Esophagus (tissue), 2 donors: ENCODE data around the gene TMEM72. TPM values are rescaled to one million over a fixed set of nuclear protein-coding genes. Genes with fewer than 3 reads are reported as not detected.
"Not testable (repeated sequence)": the region's sequence is repeated elsewhere in the genome, so short reads cannot be mapped to it uniquely, and the experiment has no call there.

ENCODE experiments used
- H3K27ac ChIP-seq, 2 donors: one replicate each; pipeline ENCODE4 v1.5.1; 2013; ENCODE audit warnings: low read depth in 2 of 2, mild to moderate bottlenecking in 2 of 2, inconsistent platforms in 1 of 2, low read length in 1 of 2, moderate library complexity in 1 of 2
- H3K27me3 ChIP-seq, 2 donors: one replicate each; pipeline ENCODE4 v1.6.1; 2013; ENCODE audit warnings: low read length in 2 of 2, control low read depth in 1 of 2, mild to moderate bottlenecking in 1 of 2; ENCODE audit not compliant: insufficient read depth in 2 of 2, control insufficient read depth in 1 of 2
- H3K36me3 ChIP-seq, 2 donors: one replicate each; pipeline ENCODE4 v1.6.1; 2013; ENCODE audit warnings: low read length in 1 of 2; ENCODE audit not compliant: control insufficient read depth in 2 of 2, insufficient read depth in 2 of 2
- H3K4me1 ChIP-seq, 2 donors: one replicate each; pipeline ENCODE4 v1.6.1; 2013; ENCODE audit warnings: low read length in 1 of 2; ENCODE audit not compliant: control insufficient read depth in 2 of 2, insufficient read depth in 2 of 2
- H3K4me3 ChIP-seq, 2 donors: one replicate each; pipeline ENCODE4 v1.5.1; 2013; ENCODE audit warnings: low read length in 2 of 2, mild to moderate bottlenecking in 2 of 2, low read depth in 1 of 2, moderate library complexity in 1 of 2
- H3K9me3 ChIP-seq, 2 donors: one replicate each; pipeline ENCODE4 v1.6.1; 2013; ENCODE audit warnings: mild to moderate bottlenecking in 2 of 2, low read depth in 1 of 2, low read length in 1 of 2, moderate library complexity in 1 of 2; ENCODE audit not compliant: control insufficient read depth in 2 of 2, insufficient read depth in 1 of 2
- WGBS, 2 donors: extraction: QIAGEN DNeasy Blood & Tissue Kit; methylation state at CpG; one replicate each; pipeline ENCODE4 v1.1.7; 2013; 5-methylcytosine and 5-hydroxymethylcytosine counted together
- polyA plus RNA-seq, 2 donors: library from polyadenylated mRNA; stranded (reverse); fragments of 200-250 nt; gene quantifications; one replicate each; pipeline ENCODE4 v1.2.3, GENCODE V29; 2013
- donor health status: healthy with polysubstance abuse.
- donor health status: Bipolar disorder and iron deficiency.

TMEM72 gene
- polyA plus RNA-seq, result not detected

- Histone ChIP-seq H3K9me3 (no peaks in the 10 kb centered on the region), H3K4me3 (no peak within 1 kb of the TSS), H3K27me3 (peaks cover 0 to 2% of the 10 kb centered on the region in 2 donors), H3K27ac (no peak within 1 kb of the TSS), H3K4me1 (peaks cover 0 to 2% of the 10 kb centered on the region in 2 donors), H3K36me3 (no peaks in the 10 kb centered on the region)
- WGBS, 2 donors, result 17 to 32% methylated on average over 12 of the region's 12 CpGs
Observed at GRCh38 chr10:44911081-44911540, at the start of gene TMEM72. Gene TMEM72, plus strand, starts transcription at chr10:44911337. Its CDS starts 176 bp downstream, at chr10:44911513.

GRCh38 chr10:44862006-44862751, 49.0 kb upstream of the TMEM72 start:
- H3K4me1 ChIP-seq, result no peaks in the 10 kb centered on the region
- no peaks in the 10 kb centered on the region for H3K9me3 ChIP-seq
- peaks cover 0 to 2% of the 10 kb centered on the region in 2 donors for H3K27me3 ChIP-seq
- H3K36me3 ChIP-seq, result no peaks in the 10 kb centered on the region
- WGBS, 2 donors, result 73 to 77% methylated on average over 12 of the region's 12 CpGs
- no peak overlapping the region for H3K4me3 ChIP-seq
- no peak overlapping the region for H3K27ac ChIP-seq

- 51 to 60% methylated on average over 4 of the region's 4 CpGs for WGBS, 2 donors
- Histone ChIP-seq H3K27ac (no peak overlapping the region), H3K27me3 (peaks cover 0 to 2% of the 10 kb centered on the region in 2 donors), H3K36me3 (no peaks in the 10 kb centered on the region), H3K9me3 (no peaks in the 10 kb centered on the region), H3K4me1 (no peaks in the 10 kb centered on the region), H3K4me3 (no peak overlapping the region)
Observed at GRCh38 chr10:44862924-44863323, 48.2 kb upstream of the TMEM72 start.

GRCh38 chr10:44863344-44864047, 47.6 kb upstream of the TMEM72 start:
- Histone ChIP-seq H3K27ac (no peak overlapping the region), H3K27me3 (peaks cover 0 to 2% of the 10 kb centered on the region in 2 donors), H3K36me3 (no peaks in the 10 kb centered on the region), H3K4me3 (no peak overlapping the region), H3K4me1 (no peaks in the 10 kb centered on the region), H3K9me3 (no peaks in the 10 kb centered on the region)
- 60 to 62% methylated on average over 15 of the region's 15 CpGs for WGBS, 2 donors

- WGBS, 2 donors, result 31 to 46% methylated on average over 17 of the region's 17 CpGs
- Histone ChIP-seq H3K4me1 (no peaks in the 10 kb centered on the region), H3K27me3 (peaks cover 0 to 2% of the 10 kb centered on the region in 2 donors), H3K9me3 (no peaks in the 10 kb centered on the region), H3K4me3 (peak overlapping the region in 1 of 2 donors; percentile 52), H3K36me3 (no peaks in the 10 kb centered on the region), H3K27ac (no peak overlapping the region)
Observed at GRCh38 chr10:44864051-44864450, 47.1 kb upstream of the TMEM72 start.

DNA sequence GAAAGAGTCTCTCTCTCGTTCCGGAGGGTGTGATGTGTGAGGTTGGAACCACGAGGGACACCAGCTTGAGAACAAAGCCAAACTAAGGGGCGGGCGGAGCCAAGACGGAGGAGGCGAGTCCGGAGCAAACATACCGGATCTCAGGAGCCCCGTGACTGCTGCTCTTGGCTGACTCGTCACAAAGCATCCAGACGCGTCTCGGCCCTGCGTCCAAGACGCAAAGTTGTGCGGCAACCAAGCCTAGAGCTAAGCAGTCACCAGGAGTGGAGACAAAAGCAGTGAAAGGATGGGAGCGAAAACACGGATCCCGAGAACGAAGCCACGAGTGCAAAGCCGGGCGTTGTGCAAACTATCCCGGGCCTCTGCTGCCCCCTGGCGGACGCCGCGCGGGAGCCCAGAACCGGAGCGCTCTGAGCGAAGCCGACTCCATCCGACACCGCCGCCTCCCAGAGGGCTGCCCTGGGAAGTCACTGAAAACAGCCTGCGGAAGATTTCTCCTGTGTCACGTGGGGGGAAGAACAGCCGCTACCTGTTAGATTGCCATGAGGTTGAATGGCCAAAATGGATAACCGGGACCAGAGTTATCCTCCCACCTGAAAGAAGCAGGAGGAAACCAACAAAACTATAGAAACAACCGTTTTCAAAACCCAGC, 46.4 kb upstream of the TMEM72 start:
- 0 to 1% methylated on average over 42 of the region's 42 CpGs for WGBS, 2 donors
- Histone ChIP-seq H3K4me3 (peak overlapping the region; percentile 51 to 52), H3K27ac (peak overlapping the region; percentile 19 to 86), H3K27me3 (peaks cover 0 to 2% of the 10 kb centered on the region in 2 donors), H3K36me3 (no peaks in the 10 kb centered on the region), H3K4me1 (no peaks in the 10 kb centered on the region), H3K9me3 (no peaks in the 10 kb centered on the region)

- no peak overlapping the region for H3K4me3 ChIP-seq
- H3K9me3 ChIP-seq, result no peaks in the 10 kb centered on the region
- peaks cover 0 to 2% of the 10 kb centered on the region in 2 donors for H3K27me3 ChIP-seq
- H3K36me3 ChIP-seq, result no peaks in the 10 kb centered on the region
- H3K27ac ChIP-seq, result no peak overlapping the region
- 37 to 40% methylated on average over 16 of the region's 16 CpGs for WGBS, 2 donors
- H3K4me1 ChIP-seq, result no peaks in the 10 kb centered on the region
Observed at GRCh38 chr10:44865289-44865671, 45.9 kb upstream of the TMEM72 start.

DNA sequence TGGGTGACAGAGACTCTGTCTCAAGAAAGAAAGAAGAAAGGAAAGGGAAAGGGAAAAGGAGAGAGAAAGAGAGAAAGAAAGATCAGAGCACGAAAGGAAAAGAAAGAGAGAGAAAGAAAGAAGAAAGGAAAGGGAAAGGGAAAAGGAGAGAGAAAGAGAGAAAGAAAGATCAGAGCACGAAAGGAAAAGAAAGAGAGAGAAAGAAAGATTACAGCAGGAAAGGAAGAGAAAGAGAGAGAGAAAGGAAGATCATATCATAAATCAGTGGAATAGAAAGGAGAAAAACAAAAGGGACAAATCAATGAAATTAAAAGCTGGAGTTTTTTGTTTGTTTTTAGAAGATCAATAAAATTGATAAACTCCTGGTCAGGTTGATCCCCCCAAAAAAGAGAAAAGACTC, 44.8 kb upstream of the TMEM72 start:
- H3K36me3 ChIP-seq, H3K9me3 ChIP-seq, H3K4me3 ChIP-seq, H3K27ac ChIP-seq, H3K27me3 ChIP-seq, H3K4me1 ChIP-seq: not testable (repeated sequence)
- 89 to 92% methylated on average over 2 of the region's 2 CpGs for WGBS, 2 donors

DNA sequence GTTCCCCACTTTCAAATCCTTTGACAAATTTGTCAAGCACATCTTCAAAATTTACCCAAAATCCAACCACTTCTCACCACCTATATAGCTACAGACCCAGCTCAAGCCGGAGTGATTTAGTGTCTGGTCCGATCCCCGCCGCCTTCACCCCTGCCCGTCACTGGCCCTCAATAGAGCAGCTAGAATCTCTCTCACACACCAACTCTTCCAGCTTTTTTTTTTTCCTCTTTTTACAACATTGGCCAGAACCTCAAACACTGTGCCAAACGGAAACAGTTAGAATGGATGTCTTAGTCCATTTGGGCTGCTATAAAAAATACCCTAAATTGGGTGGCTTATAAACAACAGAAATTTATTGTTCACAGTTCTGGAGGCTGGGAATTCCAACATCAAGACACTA, 41.1 kb upstream of the TMEM72 start:
- Histone ChIP-seq H3K36me3 (no peaks in the 10 kb centered on the region), H3K9me3 (no peaks in the 10 kb centered on the region), H3K4me1 (no peaks in the 10 kb centered on the region), H3K4me3 (no peak overlapping the region), H3K27ac (no peak overlapping the region), H3K27me3 (no peaks in the 10 kb centered on the region)
- 88 to 93% methylated on average over 6 of the region's 6 CpGs for WGBS, 2 donors
